Measurements from ENCODE around the gene TRPC4.
"Not testable (repeated sequence)": the region's sequence is repeated elsewhere in the genome, so short reads cannot be mapped to it uniquely, and the experiment has no call there.

Gene TRPC4

DNA sequence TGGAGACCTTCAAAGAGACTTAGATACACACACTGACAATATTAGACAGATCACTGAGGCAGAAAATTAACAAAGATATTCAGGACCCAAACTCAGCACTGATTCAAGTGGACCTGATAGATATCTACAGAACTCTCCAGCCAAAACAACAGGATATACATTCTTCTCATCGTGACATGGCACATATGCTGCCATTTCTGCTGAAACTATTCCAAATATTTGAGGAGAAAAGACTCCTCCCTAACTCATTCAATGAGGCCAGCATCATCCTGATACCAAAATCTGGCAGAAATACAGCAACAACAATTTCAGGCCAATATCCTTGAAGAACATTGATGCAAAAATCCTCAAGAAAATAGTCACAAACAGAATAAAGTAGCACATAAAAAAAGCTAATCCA is 53.3 kb downstream of the TRPC4 start:
- DNase-seq (ENCODE audit: low spot score), result no peak

DNA sequence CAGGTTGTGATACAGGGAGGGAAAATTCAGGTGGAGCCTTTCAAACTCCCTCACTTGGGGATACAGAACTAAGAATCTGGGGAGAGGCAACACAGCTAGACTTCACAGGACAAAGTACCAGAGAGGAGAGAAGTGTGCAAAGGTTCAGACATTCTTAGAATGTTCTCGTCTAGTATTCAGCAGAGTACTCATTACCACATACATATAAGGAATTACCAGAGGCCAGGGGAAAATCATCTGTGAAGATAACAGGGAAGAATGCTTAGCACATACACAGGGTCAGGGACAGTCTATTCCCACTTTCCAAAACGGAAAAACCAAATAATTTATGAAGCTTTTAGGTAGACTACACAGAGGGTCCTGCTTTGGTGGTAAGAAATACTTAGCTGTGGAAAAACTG is 58.1 kb downstream of the TRPC4 start:
- no peak for DNase-seq (ENCODE audit: low spot score)

- no peak for DNase-seq (ENCODE audit: low spot score)
These were observed 62.9 kb downstream of the TRPC4 start for GRCh38 chr13:37806666-37807065.

DNA sequence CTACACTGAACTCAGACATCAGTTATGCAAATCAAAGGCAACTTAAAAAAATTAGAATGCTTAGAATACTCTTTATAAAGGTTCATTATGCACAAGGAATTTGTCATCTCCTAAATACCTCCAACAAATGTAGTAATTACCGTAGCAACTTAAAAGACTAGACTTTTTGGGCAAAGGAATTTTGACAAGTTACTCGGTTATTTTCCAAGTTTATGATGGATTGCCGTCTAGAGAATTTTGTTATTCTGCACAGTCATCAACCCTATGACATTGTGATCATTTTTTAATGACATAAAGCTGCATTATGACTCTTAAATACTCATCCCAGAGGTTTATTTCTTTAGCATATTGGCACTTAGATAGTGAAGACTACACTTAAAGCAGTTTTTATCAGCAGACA is 71.9 kb downstream of the TRPC4 start:
- DNase-seq (ENCODE audit: low spot score), result no peak

- not testable (repeated sequence) for DNase-seq (ENCODE audit: low spot score)
These were observed 72.8 kb downstream of the TRPC4 start for GRCh38 chr13:37796795-37797194.

DNA sequence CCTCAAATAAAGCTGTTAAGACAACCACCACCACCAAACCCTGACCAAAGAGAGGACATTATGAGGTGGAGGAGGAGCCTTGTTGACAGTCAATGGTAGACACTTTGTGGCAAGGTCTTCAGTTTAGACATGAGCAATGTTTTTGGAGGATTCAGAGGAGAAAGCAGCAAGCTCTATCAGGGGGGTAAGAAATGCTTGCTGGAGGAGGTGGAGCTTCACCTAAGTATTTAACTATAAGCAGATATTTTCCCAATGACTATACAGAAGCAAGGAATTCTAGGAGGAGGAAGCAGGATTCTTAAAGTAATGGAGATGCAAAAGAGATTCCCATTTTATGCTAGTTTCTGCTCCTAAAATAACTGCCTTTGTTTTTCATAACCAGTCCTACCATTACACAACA is 74.2 kb downstream of the TRPC4 start:
- DNase-seq (ENCODE audit: low spot score), result no peak

DNA sequence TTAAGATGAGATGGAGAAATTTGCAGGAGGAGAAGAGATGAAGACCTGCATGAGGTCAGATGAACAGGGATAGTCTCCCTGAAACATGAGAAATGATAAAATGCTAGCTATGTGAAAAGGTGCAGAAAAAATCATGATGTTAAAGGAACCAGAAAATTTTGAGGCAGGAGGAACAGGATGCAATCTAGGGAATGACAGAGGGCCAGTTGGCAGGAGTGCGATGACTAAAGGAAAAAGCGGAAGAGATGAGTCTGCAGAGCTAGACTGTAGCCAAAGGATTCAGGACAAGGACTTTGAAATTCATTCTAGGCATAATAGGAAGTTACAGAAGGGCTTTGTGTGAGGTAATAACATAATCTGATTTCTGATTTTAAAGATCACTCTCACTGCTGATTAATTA is 77.9 kb downstream of the TRPC4 start:
- DNase-seq (ENCODE audit: low spot score), result no peak

DNA sequence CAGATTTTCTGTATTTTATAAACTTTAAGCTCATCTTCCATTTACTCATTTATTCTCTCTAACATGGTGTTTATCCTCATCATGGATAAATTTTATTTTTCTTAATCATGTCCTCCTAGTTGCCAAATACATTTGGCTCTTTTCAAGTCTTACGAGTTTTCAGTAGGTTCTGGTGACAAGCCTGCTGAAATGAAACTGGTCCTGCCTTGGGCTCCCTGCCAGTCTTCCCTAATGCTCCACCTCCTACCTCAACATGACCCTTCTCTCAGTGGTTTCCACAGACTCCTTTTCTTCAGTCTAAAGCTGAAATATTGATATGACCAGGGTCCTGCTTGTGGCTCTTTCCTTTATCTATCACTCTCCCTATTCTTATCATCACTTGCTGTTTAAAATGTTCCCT is 81.2 kb downstream of the TRPC4 start:
- no peak for DNase-seq (ENCODE audit: low spot score)

DNA sequence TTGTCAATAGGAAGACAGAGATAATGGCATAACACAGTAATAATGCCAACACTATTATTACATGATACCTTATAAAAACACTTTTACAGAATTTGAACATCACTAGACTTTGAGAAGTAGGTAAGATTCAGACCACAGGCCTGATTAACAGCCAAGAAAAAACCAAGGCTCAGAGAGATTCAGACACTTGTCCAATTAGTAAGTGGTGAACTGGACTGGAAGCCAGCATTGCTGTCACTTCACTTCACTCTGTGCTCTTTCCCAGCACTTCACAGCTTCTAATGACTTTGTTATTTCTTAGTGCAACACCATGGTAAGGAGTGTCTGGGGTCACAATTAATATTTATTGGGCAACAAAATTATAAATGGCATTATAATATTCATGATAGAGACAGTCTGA is 91.9 kb downstream of the TRPC4 start:
- no peak for DNase-seq (ENCODE audit: low spot score)

DNA sequence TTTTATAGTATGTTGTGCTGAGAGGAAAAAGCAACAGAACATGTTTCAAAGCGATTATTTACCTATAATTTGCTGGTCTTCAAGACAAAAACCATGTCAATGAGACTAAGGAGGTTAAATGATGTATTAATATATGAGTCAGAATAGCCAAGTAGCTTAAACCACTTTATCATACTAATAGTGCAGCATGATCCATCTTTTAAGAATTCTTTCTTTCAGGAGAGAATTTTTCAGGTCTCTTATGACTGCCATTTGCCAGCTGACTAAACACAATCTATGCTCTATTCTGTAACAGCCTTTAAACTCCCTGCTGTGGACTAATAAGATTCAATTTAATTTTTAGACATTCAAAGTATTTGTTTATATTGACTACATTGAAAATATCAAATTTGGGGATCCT is 93.7 kb downstream of the TRPC4 start:
- no peak for DNase-seq (ENCODE audit: low spot score)

- no peak for DNase-seq (ENCODE audit: low spot score)
These were observed 96.9 kb downstream of the TRPC4 start for GRCh38 chr13:37772644-37773043.

- no peak for DNase-seq (ENCODE audit: low spot score)
These were observed 100.0 kb downstream of the TRPC4 start for GRCh38 chr13:37769545-37769944.

DNA sequence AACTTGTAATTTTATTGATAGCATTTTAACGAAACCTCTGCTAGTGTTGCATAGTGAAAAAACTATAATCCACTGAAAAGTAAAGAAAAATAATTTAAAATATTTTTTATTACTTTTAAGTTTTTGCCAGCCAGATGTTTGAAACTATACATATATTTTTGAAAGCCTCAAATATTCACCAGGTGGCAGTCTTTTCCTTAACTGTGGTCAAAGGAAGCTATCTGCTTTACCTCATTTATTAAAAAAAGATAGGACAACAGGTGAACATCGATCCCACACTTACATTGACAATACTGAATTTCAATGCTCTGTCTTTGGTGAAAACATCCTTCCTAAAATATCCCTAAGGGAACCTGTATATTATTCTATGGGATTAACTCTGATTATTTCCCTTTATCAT is 100.5 kb downstream of the TRPC4 start:
- no peak for DNase-seq (ENCODE audit: low spot score)

- no peak for DNase-seq (ENCODE audit: low spot score)
These were observed 103.1 kb downstream of the TRPC4 start for GRCh38 chr13:37766502-37766901.

DNA sequence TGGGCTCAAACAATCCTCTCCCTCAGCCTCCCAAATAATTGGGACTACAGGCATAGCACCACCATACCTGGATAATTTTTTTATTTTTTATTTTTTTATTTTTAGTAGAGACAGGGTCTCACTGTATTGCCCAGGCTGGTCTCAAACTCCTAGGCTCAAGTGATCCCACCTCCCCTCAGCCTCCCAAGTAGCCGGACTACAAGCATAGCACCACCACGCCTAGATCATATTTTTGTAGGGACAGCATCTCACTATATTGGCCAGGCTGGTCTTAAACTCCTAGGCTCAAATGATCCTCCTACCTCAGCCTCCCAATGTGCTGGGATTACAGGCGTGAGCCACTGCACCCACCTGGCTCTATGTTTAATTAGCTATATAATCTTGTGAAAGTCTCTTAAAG is 114.2 kb downstream of the TRPC4 start:
- no peak for DNase-seq (ENCODE audit: low spot score)

GRCh38 chr13:37753776-37754175 is 115.8 kb downstream of the TRPC4 start:
- DNase-seq (ENCODE audit: low spot score), result no peak

- DNase-seq (ENCODE audit: low spot score), result no peak
These were observed 117.4 kb downstream of the TRPC4 start for GRCh38 chr13:37752146-37752545.

DNA sequence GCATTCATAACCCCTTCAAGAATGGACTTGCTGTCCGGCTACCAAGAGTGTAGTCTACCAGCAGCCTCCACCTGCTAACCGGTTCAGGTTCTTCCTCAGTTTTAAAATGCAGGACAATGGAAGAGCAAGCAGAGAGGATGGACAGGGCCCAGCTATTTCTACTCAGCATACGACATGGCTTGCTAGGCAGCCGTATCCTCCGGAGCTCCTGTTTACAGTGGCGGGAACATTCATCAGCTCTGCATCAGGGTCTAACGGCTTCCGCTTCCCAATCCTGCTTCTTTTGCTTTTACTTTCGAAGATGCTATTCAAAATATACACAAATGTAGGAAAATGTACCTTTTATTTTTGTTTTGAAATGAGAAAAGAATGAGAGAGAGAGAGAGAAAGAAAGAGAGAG is 118.5 kb downstream of the TRPC4 start:
- DNase-seq (ENCODE audit: low spot score), result no peak

GRCh38 chr13:37748913-37749312 is 120.7 kb downstream of the TRPC4 start:
- DNase-seq (ENCODE audit: low spot score), result no peak

DNA sequence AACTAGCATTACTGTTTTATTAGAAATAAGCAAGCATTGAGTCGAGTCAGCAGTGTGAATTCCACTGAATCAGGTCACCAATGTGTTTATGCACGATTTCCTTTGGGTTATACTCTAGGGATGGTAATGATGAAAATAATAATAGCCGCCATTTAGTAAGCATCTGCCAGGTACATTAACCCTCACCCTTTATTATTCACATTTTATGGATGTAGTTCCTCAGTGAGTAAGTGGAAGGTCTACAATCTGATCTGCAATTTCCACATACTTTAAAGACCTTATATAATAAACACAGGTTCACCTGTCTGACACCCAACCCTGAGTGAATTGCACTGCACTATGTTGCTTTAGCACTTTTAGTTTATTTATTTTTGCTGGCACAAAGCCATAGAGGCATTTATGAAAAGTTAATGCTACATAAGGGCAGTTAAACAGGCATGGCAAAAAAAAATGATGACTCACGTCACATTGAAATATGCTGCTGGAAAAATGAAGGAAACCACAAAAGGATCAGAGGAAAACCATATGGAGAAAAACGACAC is 122.4 kb downstream of the TRPC4 start:
- DNase-seq (ENCODE audit: low spot score), result no peak

DNA sequence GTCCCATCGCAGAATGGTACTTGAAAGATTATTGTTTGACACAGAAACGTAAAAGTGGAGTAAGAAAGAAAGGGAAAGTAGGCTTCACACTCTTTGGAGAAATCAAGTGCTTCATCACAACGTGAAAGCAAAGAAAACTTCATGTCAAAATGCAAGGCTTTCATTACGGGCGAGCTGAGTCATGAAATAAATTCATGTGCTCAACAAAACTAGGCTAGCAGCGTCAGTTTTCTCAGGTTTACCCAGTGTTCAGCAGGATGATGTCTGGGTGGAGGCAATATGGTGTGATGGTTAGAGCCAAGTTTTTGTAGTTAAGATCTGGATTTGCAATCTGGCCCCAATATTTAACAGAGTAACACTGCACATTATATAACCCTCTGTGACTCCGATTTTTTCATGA is 128.0 kb downstream of the TRPC4 start:
- no peak for DNase-seq (ENCODE audit: low spot score)

DNA sequence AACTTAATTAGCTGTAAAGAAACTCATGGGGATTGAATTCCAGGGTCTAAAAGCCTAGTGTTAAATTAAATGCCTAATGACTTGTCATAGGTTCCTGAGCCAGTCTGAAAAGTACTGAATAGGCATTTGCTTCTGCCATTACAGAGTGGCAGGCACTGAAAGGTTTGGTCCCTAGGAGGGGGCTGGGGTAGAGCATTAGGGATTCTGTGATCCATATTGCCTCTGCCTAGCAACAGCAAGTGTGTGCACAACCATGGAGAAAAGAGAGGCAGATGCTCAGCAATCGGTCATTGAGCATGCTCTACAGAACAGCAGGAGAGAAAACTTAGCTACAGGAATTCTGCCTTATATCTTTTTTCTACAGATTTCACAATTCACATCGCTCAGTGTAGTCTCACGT is 133.5 kb downstream of the TRPC4 start:
- DNase-seq (ENCODE audit: low spot score), result no peak

GRCh38 chr13:37735293-37735692 is 134.3 kb downstream of the TRPC4 start:
- no peak for DNase-seq (ENCODE audit: low spot score)

- DNase-seq (ENCODE audit: low spot score), result no peak
These were observed 139.7 kb downstream of the TRPC4 start for GRCh38 chr13:37729876-37730275.
